Neural cell (in vitro differentiated cells): Measurements from ENCODE around the gene GRM4.

Source experiments
- CTCF ChIP-seq: fragments of 450-650 bp; IDR thresholded peaks from 2 replicates; pipeline ENCODE4 v1.5.1; 2014; ENCODE audit warnings: antibody characterized with exemption, mild to moderate bottlenecking, moderate library complexity; ENCODE audit not compliant: poor library complexity, severe bottlenecking
- EZH2 ChIP-seq: fragments of 200-600, 300-800 bp; shearing (Covaris generic), sonication (generic); IDR thresholded peaks from 2 replicates; pipeline ENCODE4 v1.6.1; 2014; ENCODE audit warnings: antibody characterized with exemption, low read length, borderline replicate concordance, mild to moderate bottlenecking; ENCODE audit not compliant: insufficient read depth, poor library complexity, severe bottlenecking
- SMC3 ChIP-seq: fragments of 450-650 bp; conservative IDR thresholded peaks from 2 replicates; pipeline ENCODE4 v1.6.1; 2014; ENCODE audit warnings: antibody characterized with exemption, mild to moderate bottlenecking, moderate library complexity; ENCODE audit not compliant: poor library complexity

- TF ChIP-seq CTCF (no peak), EZH2 (no peak), SMC3 (no peak)
Measured at GRCh38 chr6:34015586-34015985, 130.3 kb downstream of the GRM4 start.
